ENCODE results near the gene PPP1R8. TPM values are rescaled to one million over a fixed set of nuclear protein-coding genes. Genes with fewer than 3 reads are reported as not detected.

The PPP1R8 gene
- total RNA-seq, 1 donor from 2014 or later: 42.9 TPM

GRCh38 chr1:27887215-27888021 is 56.8 kb downstream of the PPP1R8 start:
- Mint-ChIP-seq H3K36me3 (peaks cover 17% of the 10 kb centered on the region), H3K27me3 (ENCODE audit: low read depth) (no peaks in the 10 kb centered on the region), H3K27ac (no peak overlapping the region), H3K9me3 (no peaks in the 10 kb centered on the region), H3K4me3 (no peak overlapping the region), H3K4me1 (no peaks in the 10 kb centered on the region)
- no peak for TF ChIP-seq CTCF (IDR thresholded peaks at IDR 0.05; ENCODE audit: unreplicated experiment)
- DNase-seq (ENCODE audit: low spot score in 2 of 2, unreplicated experiment in 2 of 2): no peak

GRCh38 chr1:27889506-27889905 is 58.9 kb downstream of the PPP1R8 start:
- no peak for DNase-seq (ENCODE audit: low spot score in 2 of 2, unreplicated experiment in 2 of 2)

GRCh38 chr1:27891196-27891889 is 60.8 kb downstream of the PPP1R8 start:
- H3K36me3 Mint-ChIP-seq: peaks cover 33% of the 10 kb centered on the region
- TF ChIP-seq CTCF (IDR thresholded peaks at IDR 0.05; ENCODE audit: unreplicated experiment): no peak
- no peaks in the 10 kb centered on the region for H3K27me3 Mint-ChIP-seq (ENCODE audit: low read depth)
- H3K9me3 Mint-ChIP-seq: no peaks in the 10 kb centered on the region
- no peak for DNase-seq (ENCODE audit: low spot score in 2 of 2, unreplicated experiment in 2 of 2)
- H3K27ac Mint-ChIP-seq: no peak overlapping the region
- H3K4me3 Mint-ChIP-seq: no peak overlapping the region
- H3K4me1 Mint-ChIP-seq: no peaks in the 10 kb centered on the region

More at GRCh38 chr1:27889506-27889905, 58.9 kb downstream of the PPP1R8 start:
- H3K4me1 Mint-ChIP-seq: no peaks in the 10 kb centered on the region
- TF ChIP-seq CTCF (IDR thresholded peaks at IDR 0.05; ENCODE audit: unreplicated experiment): no peak
- H3K27me3 Mint-ChIP-seq (ENCODE audit: low read depth): no peaks in the 10 kb centered on the region
- H3K27ac Mint-ChIP-seq: no peak overlapping the region
- H3K36me3 Mint-ChIP-seq: peaks cover 23% of the 10 kb centered on the region
- no peak overlapping the region for H3K4me3 Mint-ChIP-seq
- H3K9me3 Mint-ChIP-seq: no peaks in the 10 kb centered on the region

DNA sequence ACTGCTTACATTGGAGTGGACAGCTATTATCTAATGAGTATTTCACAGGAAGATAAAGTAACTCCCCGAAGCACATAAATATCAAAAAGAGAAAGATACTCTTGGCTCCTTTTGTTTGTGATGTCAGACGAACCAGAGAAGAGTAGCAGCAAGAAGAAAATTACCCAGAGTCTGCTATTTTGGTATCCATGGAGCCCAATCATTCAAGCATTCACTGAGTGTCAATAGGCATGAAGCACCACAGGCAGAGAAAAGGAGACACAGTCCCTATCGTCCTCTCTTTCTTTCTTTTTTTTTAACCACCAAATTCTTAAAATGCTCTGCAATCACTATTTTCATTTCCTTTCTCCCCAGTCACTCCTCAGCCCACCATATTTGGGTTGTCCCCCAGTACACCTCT is 63.9 kb downstream of the PPP1R8 start:
- no peak for TF ChIP-seq CTCF (IDR thresholded peaks at IDR 0.05; ENCODE audit: unreplicated experiment)
- H3K4me1 Mint-ChIP-seq: no peaks in the 10 kb centered on the region
- peaks cover 35% of the 10 kb centered on the region for H3K36me3 Mint-ChIP-seq
- H3K9me3 Mint-ChIP-seq: no peaks in the 10 kb centered on the region
- H3K27me3 Mint-ChIP-seq (ENCODE audit: low read depth): no peaks in the 10 kb centered on the region
- DNase-seq (ENCODE audit: low spot score in 2 of 2, unreplicated experiment in 2 of 2): no peak
- H3K27ac Mint-ChIP-seq: no peak overlapping the region
- no peak overlapping the region for H3K4me3 Mint-ChIP-seq

Other genes starting within 250 kb of the PPP1R8 start
- 71.4 to 73.5 TPM (median 72.1 TPM) in 3 replicates for gene AHDC1, start 226.6 kb upstream of the PPP1R8 start, total RNA-seq
- 0.11 to 0.53 TPM (median 0.20 TPM) in 3 replicates for gene FGR, start 195.6 kb upstream of the PPP1R8 start, total RNA-seq
- 419 to 500 TPM (median 425 TPM) in 3 replicates for gene IFI6, start 158.6 kb upstream of the PPP1R8 start, total RNA-seq
- gene FAM76A, start 104.8 kb upstream of the PPP1R8 start, total RNA-seq: 12.0 to 12.4 TPM (median 12.4 TPM) in 3 replicates
- 25.0 to 26.8 TPM (median 26.1 TPM) in 3 replicates for gene STX12, start 57.6 kb upstream of the PPP1R8 start, total RNA-seq
- gene THEMIS2, start 41.8 kb downstream of the PPP1R8 start, total RNA-seq: 0.63 to 0.97 TPM (median 0.86 TPM) in 3 replicates
- 23.1 to 25.8 TPM (median 23.4 TPM) in 3 replicates for gene RPA2, start 83.8 kb downstream of the PPP1R8 start, total RNA-seq
- gene SMPDL3B, start 104.2 kb downstream of the PPP1R8 start, total RNA-seq: 7.4 to 8.8 TPM (median 8.4 TPM) in 3 replicates
- gene XKR8, start 129.2 kb downstream of the PPP1R8 start, total RNA-seq: 13.8 to 14.5 TPM (median 14.4 TPM) in 3 replicates